HL-60 (cell line): ENCODE results near the gene ANAPC4.

Source experiments
- DNase-seq, 2 experiments: peaks; one replicate each; pipeline ENCODE4 v3.0.0-alpha.2; 2010 to 2020; ENCODE audit warnings: low read depth in 1 of 2, low spot score in 1 of 2
- H3K27ac ChIP-seq: fragments of 250-450 bp; sonication (Bioruptor Pico); replicated peaks from 2 replicates; pipeline ENCODE4 v1.5.1; 2020; ENCODE audit warnings: mild to moderate bottlenecking, moderate library complexity
- H3K27me3 ChIP-seq: fragments of 250-450 bp; sonication (Bioruptor Pico); 2 replicates; pipeline ENCODE4 v1.5.1; 2021; ENCODE audit warnings: mild to moderate bottlenecking, moderate library complexity; ENCODE audit not compliant: insufficient read depth, poor library complexity, severe bottlenecking
- H3K4me3 ChIP-seq: replicated peaks from 2 replicates; pipeline ENCODE4 v1.5.1; 2011; ENCODE audit warnings: mild to moderate bottlenecking, control low read depth, low read length; ENCODE audit not compliant: insufficient read depth
- GABPA ChIP-seq: IDR thresholded peaks from 2 replicates; pipeline ENCODE4 v1.6.1; 2012; ENCODE audit warnings: low read depth
- POLR2AphosphoS5 ChIP-seq: IDR thresholded peaks from 2 replicates; pipeline ENCODE4 v1.6.1; 2012; ENCODE audit warnings: low read depth
- SPI1 ChIP-seq: IDR thresholded peaks from 2 replicates; pipeline ENCODE4 v1.6.1; 2012; ENCODE audit warnings: low read depth, mild to moderate bottlenecking, borderline replicate concordance
- TF ChIP-seq, protein P1 (sequence below): IDR thresholded peaks from 2 replicates; pipeline ENCODE4 v1.6.1; 2012; ENCODE audit warnings: low read depth; ENCODE audit not compliant: insufficient replicate concordance
- TF ChIP-seq, protein P2 (sequence below): IDR thresholded peaks from one replicate; pipeline ENCODE4 v1.5.1; 2011; ENCODE audit warnings: low read length, control low read depth, inconsistent platforms; ENCODE audit not compliant: insufficient read depth

Gene ANAPC4

DNA sequence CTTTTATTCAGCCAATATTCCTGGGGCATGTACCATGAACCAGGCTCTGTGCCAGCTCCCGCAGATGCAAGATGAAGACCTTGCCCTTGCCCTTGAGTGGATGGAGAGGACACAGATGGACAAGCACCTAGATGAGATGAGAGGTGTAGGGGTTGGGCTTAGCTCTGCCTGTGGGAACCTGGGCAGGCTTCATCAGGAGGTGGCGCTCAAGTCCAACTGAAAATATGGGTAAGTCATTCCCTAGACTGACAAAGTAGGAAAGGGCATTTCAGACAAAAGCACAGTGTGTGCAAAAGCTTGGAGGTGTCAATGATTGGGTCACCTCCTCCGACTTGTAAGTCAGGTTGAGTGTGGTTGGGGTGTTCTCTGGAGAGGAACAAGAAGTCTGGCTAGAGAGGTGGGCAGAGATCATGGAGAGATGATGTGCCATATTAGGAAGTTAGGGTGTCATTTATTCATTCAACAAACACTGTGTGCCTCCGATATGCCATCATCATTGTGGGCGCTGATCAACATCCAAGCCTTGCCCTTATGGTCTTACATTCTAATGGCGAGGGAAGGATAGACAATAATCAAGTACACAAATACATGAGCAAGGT lies 64.6 kb downstream of the ANAPC4 start:
- Histone ChIP-seq H3K4me3 (no peak overlapping the region), H3K27ac (no peak overlapping the region), H3K27me3 (no peaks in the 10 kb centered on the region)
- DNase-seq, result peak in 1 of 2 experiments; percentile 43
- TF ChIP-seq, protein P1, sequence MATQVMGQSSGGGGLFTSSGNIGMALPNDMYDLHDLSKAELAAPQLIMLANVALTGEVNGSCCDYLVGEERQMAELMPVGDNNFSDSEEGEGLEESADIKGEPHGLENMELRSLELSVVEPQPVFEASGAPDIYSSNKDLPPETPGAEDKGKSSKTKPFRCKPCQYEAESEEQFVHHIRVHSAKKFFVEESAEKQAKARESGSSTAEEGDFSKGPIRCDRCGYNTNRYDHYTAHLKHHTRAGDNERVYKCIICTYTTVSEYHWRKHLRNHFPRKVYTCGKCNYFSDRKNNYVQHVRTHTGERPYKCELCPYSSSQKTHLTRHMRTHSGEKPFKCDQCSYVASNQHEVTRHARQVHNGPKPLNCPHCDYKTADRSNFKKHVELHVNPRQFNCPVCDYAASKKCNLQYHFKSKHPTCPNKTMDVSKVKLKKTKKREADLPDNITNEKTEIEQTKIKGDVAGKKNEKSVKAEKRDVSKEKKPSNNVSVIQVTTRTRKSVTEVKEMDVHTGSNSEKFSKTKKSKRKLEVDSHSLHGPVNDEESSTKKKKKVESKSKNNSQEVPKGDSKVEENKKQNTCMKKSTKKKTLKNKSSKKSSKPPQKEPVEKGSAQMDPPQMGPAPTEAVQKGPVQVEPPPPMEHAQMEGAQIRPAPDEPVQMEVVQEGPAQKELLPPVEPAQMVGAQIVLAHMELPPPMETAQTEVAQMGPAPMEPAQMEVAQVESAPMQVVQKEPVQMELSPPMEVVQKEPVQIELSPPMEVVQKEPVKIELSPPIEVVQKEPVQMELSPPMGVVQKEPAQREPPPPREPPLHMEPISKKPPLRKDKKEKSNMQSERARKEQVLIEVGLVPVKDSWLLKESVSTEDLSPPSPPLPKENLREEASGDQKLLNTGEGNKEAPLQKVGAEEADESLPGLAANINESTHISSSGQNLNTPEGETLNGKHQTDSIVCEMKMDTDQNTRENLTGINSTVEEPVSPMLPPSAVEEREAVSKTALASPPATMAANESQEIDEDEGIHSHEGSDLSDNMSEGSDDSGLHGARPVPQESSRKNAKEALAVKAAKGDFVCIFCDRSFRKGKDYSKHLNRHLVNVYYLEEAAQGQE, result no peak
- TF ChIP-seq POLR2AphosphoS5 (no peak), SPI1 (no peak), GABPA (no peak)
- TF ChIP-seq, protein P2, sequence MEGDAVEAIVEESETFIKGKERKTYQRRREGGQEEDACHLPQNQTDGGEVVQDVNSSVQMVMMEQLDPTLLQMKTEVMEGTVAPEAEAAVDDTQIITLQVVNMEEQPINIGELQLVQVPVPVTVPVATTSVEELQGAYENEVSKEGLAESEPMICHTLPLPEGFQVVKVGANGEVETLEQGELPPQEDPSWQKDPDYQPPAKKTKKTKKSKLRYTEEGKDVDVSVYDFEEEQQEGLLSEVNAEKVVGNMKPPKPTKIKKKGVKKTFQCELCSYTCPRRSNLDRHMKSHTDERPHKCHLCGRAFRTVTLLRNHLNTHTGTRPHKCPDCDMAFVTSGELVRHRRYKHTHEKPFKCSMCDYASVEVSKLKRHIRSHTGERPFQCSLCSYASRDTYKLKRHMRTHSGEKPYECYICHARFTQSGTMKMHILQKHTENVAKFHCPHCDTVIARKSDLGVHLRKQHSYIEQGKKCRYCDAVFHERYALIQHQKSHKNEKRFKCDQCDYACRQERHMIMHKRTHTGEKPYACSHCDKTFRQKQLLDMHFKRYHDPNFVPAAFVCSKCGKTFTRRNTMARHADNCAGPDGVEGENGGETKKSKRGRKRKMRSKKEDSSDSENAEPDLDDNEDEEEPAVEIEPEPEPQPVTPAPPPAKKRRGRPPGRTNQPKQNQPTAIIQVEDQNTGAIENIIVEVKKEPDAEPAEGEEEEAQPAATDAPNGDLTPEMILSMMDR, result peak; percentile 60

DNA sequence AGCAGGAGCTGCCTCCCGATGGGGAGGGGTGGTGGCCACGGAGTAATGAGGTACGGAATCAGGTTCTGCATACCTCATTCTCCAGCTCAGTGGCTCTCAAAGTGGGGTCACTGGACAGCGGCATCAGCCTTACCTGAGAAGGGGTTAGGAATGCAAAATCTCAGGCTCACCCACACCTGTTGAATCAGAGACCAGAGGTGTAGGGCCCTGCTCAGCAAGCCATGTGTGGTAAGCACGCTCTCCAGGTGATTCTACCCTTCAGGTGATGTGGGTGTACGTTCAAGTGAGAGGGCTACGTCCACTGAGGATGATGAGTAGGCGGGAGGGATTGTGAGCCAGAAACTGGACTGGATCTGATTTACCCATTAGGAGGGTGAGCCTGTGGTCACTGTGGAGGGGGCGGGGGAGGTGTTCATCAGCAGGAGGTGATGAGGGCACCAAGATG lies 65.8 kb downstream of the ANAPC4 start:
- DNase-seq, result no peak
- no peak overlapping the region for H3K27ac ChIP-seq
- no peak overlapping the region for H3K4me3 ChIP-seq
- no peak for TF ChIP-seq POLR2AphosphoS5
- TF ChIP-seq SPI1, result no peak
- no peaks in the 10 kb centered on the region for H3K27me3 ChIP-seq

DNA sequence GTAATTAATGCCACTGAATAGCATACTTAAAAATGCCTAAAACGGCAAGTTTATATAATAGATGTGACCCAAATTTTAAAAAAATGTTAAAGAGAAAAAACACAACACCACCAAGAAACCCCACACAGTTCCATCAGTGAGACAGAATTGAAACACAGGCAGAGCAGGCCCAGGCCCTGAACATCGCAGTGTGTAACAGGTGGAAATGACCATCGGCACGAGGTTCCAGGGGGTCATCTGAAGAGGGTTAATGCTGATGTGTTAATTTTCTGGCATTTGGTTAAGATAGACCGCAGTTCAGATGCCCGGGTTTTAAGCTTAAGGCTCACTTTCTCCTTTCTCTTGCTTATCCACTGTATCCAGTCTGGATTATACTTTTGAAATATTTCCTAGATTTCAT lies 66.8 kb downstream of the ANAPC4 start:
- TF ChIP-seq, protein P1, result no peak
- TF ChIP-seq SPI1, result no peak
- no peak for TF ChIP-seq GABPA
- TF ChIP-seq POLR2AphosphoS5, result no peak
- TF ChIP-seq, protein P2, result no peak
- no peak for DNase-seq

DNA sequence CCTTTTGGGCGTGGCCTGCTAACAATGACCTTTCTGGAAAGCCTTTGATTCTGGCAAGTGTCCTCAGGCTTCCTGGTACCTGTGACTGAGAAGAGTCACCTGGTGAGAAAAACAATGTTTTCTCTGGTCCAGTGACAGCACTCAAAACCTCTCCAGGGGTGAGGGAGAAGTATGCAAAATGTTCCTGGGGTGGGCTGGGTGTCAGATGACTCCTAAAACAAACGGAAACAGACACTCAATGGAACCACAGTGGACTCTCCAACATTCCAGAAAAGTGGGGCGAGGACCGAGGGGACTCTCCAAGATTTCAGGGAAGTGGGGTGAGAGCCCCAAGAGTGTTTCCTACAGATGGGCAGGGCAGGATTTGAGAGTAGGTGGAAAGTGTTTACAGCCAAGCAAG lies 69.5 kb downstream of the ANAPC4 start:
- Histone ChIP-seq H3K4me3 (no peak overlapping the region), H3K27ac (no peak overlapping the region), H3K27me3 (no peaks in the 10 kb centered on the region)
- DNase-seq, result no peak
- TF ChIP-seq SPI1 (no peak), POLR2AphosphoS5 (no peak), GABPA (no peak)
- TF ChIP-seq, protein P2, result no peak
- TF ChIP-seq, protein P1, result no peak

More for the DNA sequence above, 66.8 kb downstream of the ANAPC4 start:
- Histone ChIP-seq H3K4me3 (no peak overlapping the region), H3K27ac (no peak overlapping the region), H3K27me3 (no peaks in the 10 kb centered on the region)
